GM19023 (cell line): ENCODE results near the gene DDX51.
"Not testable (repeated sequence)": the region's sequence is repeated elsewhere in the genome, so short reads cannot be mapped to it uniquely, and the experiment has no call there.

Experiments used
- ATAC-seq: cut with Tn5 transposase; IDR thresholded peaks from one replicate; pipeline ENCODE4 v1.9.1; 2021; ENCODE audit warnings: mild to moderate bottlenecking, moderate library complexity; ENCODE audit not compliant: unreplicated experiment

Gene DDX51

DNA sequence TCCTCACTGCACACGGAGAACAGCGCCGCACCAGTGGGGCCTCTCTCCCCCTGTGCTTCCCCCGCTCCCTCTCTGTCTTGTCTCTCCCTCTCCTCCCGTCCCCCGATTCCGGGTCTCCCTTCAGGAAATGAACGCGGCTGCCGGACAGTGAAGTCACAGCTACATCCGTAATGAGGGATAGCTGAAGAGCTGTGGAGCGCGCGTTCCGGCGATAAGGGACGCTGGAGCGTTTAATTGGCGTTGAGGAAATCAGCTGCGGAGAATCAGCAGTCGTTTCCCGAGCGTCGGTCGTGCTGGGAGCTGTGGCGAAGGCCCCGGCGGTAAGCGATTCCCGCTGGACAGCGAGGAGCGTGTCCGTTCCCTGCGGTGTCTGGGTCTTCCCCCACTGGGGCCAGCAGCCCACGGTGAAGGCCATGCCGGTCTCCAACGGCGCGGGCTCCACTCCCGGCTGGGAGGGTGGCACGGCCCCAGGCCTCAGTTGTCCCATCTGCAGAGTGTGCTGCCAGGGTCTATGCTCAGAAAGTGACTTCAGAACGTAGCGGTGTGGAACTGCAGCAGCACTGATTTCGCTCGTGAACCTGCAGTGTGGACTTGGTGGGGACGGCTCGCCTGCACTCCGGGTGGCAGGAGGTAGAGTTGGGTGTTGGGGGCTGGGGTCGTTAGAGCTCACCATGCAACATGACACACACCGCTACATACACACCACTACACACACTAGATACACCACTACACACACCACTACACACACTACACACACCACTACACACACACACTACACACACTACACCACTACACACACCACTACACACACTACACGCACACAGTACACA lies 11.0 kb upstream of the DDX51 start:
- ATAC-seq: no peak

DNA sequence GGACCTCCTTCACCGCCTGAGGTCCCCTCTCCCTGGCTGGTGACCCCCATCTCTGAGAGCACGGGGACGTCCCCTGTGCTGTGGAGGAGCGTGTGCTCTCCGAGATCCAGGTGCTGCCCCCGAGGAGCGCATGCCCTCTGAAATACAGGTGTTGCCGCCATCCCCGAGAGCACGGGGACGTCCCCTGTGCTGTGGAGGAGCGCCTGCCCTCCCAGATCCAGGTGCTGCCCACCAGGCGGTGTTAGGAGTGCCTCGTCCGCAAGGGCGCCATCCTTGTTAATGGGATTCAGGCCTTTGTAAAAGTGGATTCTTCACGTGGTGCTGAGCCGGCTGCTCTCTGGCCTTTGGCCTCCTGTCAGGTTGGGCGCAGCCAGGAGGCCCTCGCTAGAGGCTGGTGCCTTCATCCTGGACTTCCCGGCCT lies 10.2 kb upstream of the DDX51 start:
- peak; percentile 25 for ATAC-seq

DNA sequence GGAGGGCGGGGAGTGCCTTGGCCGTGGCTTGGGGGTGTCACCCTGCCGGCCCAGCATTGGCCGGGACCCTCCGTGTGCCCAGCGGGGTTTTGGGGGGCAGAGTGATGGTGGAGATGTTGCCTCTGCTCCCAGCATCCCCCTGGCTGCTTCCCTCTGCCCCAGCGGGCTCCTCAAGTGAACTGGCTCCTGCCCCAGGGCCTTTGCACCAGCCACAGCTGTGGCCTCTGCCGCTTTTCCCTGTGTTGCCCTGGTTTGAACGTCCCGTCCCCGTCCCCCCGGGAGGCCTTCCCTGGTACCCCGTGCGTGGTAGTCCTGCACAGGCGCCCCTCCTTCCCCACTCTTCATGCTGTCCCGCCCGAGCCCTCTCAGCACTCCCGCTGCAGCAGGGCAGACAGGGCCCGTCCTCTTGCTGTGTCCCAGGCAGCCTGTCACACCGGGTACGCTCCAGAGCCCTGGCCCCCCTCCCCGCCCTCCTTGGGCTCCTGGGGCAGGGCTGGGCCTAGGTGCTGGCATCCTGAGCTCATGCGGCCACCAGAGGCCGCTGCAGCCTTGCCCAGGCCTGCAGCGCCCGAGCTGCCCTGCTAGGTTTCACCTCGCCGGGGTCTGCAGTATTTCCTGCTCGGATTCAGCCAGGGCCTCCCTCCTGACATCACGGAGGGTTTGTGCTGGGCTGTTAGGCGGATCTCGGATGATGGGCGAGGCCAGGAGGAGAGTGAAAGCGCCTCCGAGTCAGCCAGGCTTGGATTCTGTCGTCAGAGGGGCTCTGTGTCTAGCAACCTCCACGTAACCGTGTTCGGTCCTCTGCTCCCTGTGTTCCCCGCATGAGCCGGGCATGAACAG lies 9.6 kb upstream of the DDX51 start:
- peak; percentile 89 for ATAC-seq

- no peak for ATAC-seq
These were observed 8.8 kb upstream of the DDX51 start for GRCh38 chr12:132152953-132153352.

DNA sequence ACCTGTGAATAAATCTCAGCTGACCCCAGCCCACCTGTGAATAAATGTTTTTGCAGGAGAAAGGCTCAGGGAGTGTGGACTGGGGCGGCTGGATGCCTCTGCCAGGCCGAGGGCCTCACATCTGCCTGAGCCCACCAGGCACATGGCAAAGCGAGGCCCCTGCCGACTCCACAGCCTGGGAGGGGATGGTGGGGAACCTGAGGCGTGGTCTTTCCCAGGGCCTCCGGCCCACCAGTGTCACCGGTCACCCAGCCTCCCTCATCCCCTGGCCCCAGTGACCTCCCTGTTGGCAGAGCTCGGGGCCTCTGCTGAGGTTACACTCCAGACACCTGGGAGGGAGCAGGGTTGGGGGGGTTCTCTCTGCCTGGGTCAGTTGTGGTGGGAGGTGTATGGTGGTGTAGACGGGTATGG lies 8.3 kb upstream of the DDX51 start:
- ATAC-seq: no peak

DNA sequence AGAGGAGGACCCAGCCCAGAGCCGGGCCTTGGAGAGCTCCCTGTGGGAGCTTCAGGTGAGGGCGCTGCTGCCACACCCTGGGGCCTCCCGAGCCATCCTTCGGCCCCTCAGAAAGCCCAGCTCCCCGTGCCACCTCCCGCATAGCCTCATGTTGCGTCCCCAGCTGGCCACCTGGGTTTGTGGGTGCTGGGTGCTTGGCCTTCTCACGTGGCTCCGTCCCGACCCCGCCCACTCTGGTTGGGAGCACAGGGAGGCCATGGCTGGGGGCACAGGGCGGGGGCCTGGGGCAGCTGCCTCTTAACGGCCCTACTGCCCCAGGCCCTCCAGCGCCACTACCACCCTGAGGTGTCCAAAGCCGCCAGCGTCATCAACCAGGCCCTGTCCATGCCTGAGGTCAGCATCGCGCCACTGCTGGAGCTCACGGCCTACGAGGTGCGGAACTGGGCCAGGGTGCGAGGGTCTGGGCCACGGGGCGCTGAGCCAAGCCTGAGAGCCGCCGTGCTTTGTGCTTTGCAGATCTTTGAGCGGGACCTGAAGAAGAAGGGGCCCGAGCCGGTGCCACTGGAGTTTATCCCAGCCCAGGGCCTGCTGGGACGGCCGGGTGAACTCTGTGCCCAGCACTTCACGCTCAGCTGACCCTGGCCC lies 7.8 kb upstream of the DDX51 start:
- no peak for ATAC-seq

- ATAC-seq: no peak
These were observed 7.1 kb upstream of the DDX51 start for GRCh38 chr12:132151145-132151765.

- no peak for ATAC-seq
These were observed 6.6 kb upstream of the DDX51 start for GRCh38 chr12:132150780-132151144.

GRCh38 chr12:132149526-132149925 lies 5.4 kb upstream of the DDX51 start:
- not testable (repeated sequence) for ATAC-seq

- ATAC-seq: no peak
These were observed 4.4 kb upstream of the DDX51 start for GRCh38 chr12:132148368-132149045.

DNA sequence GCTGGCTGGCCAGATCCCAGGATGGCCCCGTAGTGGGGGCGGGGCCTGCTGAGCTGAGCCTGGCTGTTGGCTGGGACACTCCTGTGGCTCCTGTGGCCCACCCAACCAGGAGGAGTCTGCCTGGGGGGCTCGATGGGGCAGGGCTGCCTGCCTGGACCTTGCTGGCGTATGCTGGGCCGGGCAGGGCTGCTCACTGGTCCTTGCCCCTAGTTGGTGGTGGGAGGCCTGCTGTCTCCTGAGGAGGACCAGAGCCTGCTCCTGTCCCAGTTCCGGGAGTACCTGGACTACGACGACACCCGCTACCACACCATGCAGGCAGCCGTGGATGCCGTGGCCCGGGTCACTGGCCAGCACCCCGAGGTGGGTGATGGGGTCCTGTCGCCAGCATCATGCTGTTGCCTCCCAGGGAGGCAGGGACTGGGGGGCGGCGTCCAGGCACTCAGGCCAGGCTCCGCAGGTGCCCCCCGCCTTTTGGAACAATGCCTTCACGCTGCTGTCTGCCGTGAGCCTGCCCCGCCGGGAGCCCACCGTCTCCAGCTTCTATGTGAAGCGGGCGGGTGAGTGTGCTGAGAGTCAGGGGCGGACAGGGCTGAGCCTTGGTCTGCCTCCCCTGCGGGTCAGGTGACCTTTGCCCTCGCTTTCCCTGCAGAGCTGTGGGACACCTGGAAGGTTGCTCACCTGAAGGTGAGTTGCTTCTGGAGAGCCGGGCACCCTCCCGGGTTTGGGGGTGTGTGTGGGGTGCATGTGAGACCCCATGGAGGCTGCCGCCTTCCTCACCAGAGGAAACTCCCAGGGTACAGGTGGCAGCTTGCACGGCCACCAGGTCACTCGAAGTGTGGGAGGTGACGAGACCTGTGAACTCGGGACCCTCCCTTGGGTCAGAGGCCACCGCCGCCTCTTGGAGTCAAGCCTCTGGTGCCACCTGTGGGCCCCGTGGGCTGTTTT lies 3.6 kb upstream of the DDX51 start:
- no peak for ATAC-seq

DNA sequence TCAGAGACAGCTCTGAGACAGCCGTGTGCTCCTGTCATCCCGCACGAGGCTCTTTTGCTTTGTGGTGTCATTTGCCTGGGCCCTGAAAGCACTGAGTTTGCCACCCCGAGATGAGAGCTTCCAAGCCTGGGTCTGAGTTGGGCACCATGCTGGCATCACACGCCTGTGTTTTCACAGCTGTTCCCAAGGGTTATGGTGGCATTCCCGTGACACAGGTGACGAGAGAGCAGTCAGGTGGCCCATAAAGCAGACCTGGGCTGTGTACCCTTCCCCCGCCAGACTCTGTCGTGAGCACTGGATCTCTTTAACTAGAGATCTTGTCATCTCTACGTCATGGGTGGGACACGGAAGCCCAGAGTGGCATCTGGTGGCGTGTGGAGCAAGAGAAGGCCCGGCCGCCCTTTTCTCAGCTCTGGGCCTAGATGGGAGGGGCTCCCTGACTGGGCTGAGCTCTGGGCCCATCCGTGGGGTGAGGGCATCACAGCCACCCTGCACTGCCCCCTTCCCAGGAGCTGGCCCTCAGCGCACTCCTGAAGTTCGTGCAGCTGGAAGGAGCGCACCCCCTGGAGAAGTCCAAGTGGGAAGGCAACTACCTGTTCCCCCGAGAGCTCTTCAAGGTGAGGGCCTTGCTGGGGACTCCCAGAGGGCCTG lies 2.8 kb upstream of the DDX51 start:
- no peak for ATAC-seq

DNA sequence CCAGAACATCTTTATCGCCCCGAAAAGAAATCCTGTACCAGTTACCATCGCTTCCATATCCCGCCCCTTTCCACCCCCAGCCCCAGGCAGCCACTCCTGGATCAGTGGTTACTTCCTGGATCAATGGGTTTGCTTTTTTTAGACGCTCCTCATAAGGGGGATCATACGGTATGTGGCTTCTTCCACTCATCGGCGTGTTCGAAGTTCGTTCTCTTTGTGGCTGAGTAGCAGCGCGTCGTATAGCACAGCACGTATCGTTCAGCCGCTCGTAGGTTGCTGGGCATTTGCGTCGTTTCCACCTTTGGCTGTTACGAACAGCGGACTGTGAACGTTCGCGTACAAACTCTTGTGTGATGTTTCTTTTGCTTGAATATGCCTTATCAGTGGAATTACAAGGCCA lies 2.0 kb upstream of the DDX51 start:
- no peak for ATAC-seq

DNA sequence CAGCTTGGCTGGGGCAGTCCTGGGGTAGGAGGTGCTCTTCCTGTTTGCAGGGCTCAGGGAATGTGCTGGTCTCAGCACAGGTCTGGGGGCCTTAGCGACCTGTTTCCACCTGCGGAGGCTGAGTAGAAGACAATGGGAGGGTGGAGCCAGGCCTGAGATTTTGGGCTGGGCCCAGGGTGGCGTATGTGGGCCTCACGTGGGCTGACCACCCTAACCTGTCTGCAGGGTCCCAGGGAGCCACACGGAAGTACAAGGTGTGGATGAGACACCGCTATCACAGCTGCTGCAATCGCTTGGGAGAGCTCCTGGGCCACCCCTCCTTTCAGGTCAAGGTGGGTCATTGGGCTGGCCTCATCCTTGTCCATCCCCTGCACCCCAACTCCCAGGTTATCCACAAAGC lies 1.2 kb upstream of the DDX51 start:
- ATAC-seq: no peak

DNA sequence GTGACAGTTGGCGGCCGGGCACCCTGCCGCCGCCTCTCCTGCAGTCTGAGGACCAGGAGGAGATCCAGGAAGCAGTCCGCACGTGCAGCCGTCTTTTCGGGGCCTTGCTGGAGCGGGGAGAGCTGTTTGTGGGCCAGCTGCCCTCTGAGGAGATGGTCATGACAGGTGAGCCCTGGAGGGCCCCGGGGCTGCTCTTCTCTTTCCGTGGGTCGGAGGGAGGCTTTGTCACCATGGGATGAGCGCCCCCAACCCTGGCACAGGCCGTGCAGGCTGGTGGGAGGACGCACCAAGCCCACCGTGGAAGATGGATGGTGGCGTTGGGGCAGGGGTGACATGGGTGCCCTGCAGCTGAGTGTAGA lies 670 bp upstream of the DDX51 start:
- no peak for ATAC-seq

GRCh38 chr12:132143336-132144071 lies 615 bp downstream of the DDX51 start:
- ATAC-seq: peak; percentile 26

DNA sequence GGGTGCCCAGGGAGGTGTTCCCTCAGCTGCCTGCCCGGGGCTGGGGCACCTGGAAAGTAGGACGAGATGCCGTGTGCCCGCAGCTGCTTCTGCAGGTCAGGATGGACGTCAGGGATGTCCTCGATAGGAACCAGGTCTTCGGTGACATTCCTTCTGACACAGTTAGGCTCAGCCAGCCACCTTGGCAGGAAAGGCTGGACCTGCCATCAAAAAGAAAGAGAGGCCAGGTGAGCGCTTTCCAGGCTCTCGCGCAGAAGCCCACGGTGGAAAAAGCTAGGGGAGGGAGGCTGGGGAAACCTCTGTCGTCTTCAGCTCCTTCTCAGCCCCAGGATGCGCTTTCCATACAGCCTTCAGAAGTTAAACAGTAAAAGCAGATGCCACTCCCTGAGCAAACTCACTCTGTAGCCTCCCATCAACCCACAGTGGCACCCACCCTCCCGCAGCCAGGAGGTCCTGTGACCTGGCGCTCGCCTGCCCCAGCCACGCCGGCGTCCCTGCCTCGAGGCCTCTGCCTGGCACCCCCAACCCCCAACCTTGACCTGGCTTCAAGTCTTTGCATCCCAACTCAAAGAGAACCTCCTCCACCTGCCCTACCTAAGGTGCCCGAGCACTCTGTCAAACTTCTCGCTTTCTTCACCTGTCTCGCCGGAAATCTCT lies 1.3 kb downstream of the DDX51 start:
- no peak for ATAC-seq
